ENCODE measurements around the gene LY6G5B.
"Not testable (repeated sequence)": the region's sequence is repeated elsewhere in the genome, so short reads cannot be mapped to it uniquely, and the experiment has no call there.

LY6G5B gene

DNA sequence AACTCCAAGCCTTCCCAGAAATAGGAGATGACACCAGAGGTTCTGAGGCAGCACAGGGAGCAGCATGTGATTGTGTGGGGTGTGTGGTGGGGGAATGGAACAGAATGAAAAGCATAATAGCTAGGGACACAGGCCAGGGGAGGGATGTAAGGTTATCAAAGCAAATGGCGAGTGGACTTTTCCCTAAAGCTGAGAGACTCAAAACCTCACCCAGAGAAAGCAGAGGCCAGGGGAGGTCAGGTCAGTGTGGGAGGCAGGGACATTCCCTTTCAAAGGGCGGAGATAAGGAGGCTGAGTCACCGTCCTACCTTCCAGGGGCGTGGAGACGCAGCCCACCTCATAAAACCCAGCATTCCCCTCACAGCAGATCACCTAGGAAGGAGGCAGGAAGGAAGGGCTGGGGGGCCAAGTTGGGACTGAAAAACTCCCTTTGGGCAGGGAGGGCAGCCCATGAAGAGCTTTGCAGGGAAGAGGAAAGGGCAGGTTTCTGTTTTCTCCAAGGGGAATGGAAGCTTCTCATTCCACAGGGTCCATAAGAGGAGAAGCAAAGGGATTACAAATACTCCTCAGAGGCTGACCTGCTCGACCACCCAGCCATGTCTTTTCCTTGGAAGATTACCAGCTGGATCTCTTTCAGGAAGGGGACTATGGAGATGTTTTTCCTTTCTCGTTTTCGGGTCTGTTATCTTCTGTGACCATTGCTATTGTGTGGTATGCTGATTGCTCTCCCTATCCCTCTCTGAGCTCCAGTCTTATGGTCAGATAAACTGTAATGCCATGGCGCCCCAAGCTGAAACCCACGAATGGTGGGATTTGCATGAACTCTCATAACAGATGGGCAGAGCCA is 20.7 kb downstream of the LY6G5B start:
- no peak for DNase-seq (ENCODE audit: low read depth in 3 of 3, low spot score in 1 of 3)

GRCh38 chr6:31691078-31691463 is 21.3 kb downstream of the LY6G5B start:
- no peak for DNase-seq (ENCODE audit: low read depth in 3 of 3, low spot score in 1 of 3)

DNA sequence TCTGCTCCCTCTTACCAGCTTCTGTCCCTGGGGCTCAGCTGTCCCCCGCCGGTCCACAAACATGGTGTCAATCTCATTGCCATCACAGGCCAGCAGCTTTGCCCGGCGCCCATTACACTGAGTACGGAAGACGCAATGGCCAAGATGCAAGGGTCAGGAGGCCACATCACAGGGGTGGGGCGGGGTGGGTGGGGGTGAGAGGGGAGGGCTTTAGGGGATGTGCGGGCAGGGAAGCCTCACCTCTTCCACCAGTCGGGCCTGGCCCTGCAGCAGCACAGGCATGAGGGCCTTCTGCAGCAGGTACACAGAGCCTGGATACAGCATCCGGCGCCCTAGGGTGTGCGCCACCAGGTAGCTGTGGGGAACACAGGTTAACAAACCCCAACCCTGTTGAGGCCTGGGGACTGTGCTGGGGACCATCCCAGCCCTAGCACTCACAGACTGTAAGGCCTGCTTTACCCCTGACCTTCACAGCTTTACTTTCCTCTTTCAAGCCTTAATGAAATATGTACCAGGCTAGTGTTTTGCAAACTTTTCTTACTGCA is 21.9 kb downstream of the LY6G5B start:
- DNase-seq (ENCODE audit: low read depth in 3 of 3, low spot score in 1 of 3) = no peak

DNA sequence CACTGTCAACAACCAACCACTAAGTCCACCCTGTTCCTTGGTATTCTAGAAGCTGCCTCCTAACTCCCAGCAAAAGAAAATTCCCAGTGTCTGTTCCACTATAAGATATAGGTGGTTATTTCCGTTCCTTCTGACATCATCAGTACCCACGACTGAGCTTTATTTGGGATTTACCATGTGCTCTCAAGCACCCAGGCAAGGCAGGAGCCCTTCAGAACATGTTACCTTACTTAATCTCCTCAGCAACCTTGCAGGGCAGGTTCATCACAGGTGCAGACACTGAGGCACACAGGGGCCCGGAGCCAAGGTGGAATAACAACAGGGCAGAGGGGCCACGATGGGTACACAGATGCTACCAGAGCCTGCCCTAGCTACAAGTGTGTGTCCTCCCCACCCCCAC is 22.6 kb downstream of the LY6G5B start:
- no peak for DNase-seq (ENCODE audit: low read depth in 3 of 3, low spot score in 1 of 3)

DNA sequence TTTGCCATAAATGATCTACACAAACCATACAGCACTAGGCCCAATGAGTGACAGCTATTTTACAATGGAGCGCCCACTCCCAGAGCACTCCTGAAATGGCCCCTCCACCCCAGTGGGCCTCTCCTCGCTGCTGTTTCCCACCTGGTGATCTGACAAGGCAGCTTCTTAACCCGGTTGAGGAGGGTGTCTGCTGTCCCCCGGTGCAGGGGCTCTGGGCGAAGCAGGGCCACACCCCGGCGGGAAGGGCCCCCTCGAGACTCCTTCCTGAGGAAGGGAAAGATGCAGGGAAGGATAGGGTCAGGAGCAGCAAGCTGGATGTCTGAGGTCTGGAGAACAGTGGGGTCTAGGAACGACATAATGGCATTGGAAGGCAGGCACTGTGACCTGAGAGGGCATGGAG is 23.1 kb downstream of the LY6G5B start:
- no peak for DNase-seq (ENCODE audit: low read depth in 3 of 3, low spot score in 1 of 3)

GRCh38 chr6:31693535-31693934 is 23.8 kb downstream of the LY6G5B start:
- no peak for DNase-seq (ENCODE audit: low read depth in 3 of 3, low spot score in 1 of 3)

DNA sequence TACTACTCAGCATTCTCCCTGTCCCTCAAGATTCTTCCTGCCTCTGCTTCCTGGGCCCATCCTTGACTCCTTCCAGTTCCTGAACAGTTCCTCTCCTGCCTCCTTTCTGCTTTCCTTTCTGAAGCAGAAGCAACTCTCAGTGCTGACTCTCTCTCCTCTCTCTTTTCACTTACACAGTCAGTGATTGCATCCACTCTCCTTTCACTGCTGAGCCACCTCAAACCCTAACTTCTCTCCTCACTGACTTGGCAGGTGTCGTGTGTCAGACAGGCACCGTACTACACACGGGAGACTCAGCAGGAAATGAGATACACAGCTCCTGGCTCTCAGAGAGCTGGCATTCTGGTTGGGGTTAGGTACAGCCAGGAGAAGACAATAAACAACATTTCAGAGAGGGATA is 27.8 kb downstream of the LY6G5B start:
- no peak for DNase-seq (ENCODE audit: low read depth in 3 of 3, low spot score in 1 of 3)

DNA sequence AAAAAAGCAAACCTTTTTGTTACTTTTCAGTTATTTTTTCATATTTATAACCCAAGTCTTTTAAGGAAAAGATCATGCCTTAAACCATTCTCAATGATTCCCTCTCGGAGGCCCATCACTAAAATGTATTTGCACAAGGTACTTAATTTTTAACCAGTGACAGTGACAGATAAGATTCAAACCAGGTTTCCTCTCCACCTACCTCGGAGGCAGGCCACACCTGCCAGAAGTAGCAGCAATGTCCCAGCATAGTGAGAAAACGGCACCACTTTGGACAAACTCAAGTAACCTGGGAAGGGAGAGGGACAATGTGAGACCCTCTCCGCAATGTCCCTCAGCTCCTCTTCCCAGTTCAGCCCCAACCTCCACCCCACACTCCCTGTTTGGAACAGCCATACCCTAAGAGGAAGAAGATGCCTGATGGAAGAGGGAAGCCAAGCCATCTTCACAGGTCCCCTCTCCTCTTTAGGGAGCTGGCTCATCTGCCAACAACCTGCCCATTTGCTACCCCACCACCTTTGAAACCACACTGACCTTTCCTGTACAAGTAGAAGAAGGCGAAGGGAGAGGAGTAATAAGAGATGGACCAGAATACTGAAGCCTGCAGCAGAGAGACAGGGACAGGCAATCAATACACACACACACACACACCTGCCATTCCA is 31.1 kb downstream of the LY6G5B start:
- no peak for DNase-seq (ENCODE audit: low read depth in 3 of 3, low spot score in 1 of 3)

DNA sequence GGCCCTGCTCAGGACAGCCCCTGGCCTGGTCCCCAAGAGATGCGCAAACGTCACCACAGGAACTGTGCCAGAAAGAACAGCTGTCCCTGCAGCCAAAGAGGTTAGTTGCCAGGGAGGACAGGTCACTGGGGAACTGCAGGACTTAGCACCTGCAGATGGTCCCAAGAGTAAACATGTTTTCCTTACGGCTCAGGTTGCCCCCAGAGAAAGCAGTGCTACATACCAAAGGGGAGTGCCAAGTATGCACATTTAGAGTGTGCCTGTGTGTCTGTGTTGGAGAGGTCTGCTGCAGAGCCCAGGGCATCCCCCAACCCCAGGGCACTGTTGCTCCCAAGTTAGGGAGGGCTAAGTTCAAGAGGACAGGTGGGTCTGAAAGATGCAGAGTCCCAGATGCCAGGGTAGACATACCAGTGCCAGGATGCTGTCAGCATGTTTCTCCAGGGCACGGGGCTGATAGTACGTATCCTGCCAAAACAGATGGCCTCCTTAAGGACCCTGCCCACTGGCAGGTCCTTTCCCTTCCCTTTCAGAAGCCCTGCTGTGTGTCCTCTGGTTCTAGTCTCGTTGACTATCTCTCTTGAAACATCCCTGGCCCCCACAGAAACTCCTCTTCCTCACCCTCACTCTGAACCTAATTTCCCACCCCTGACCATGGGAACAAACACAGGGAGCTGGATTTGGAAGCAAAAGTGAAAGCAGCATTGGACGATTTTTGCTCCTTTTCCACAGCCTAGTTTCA is 32.1 kb downstream of the LY6G5B start:
- DNase-seq (ENCODE audit: low read depth in 3 of 3, low spot score in 1 of 3) = no peak

DNA sequence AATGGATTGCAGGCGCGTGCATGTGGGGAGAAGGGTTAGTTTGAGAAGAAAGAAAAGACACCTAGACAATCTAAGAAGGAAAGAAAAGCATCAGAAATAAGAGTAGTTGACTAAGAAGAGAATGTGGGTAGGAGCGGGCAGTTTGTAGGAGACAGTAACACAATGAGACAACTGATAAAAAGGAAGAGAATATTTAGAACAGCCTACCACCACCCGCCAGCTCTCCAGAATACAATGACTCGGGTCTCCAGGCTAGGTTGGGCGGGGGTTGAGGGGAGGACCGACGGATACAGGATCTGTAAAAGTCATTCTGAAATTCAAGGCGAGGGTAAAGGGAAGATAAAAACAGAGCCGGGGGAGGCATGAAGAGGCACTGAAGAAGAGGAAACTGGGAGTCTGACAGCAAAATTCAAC is 32.6 kb downstream of the LY6G5B start:
- DNase-seq (ENCODE audit: low read depth in 3 of 3, low spot score in 1 of 3) = no peak

DNA sequence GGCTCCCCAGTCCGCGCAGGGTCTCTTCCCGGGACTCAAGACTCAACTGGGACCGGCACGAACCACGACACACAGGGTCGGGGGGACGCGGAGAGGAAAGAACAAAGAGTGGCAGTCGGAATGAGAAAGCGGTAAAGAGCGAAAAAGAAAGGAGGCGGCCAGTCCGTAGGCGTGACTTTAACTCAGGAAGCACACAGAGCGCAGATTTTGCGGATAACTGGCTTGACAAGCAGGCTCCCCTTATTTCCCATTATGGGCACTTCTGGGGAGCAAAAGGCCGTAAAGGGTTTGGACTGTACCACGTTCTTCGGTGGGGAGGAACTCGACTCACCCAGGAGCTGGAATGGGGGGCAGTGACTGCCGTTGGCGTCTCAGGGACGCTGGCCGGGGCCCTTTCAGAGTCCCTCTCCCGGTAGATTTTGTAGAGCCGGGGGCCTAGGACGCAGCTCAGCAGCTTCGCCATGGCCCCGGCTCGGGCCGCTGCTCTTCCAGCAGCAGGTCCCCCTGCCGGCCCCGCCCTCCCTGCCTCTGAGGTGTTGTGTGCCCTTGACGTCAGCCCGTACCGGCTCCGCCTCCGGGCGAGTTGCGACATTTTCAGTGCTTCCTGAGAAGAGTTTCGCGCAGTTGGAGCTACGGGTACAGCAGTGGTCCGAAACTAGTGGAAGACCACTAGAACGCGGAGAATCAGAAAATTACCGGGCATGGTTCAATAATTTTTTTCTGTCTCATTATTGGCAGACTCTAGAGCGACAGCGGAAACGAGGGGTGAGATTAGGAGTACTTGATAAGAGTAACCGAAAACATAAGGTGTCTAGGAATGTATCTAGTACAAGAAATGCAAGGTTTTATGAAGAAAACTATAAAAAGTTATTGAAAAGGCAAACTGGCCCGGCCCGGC is 33.3 kb downstream of the LY6G5B start, which contains the start of gene ABHD16A:
ABHD16A (minus strand) TSS at position 506 of the 898 bp plus-strand sequence; CDS start at position 463, 43 bp downstream.
- peak; percentile 89 to 94 (median 94) for DNase-seq (ENCODE audit: low read depth in 3 of 3, low spot score in 1 of 3)

DNA sequence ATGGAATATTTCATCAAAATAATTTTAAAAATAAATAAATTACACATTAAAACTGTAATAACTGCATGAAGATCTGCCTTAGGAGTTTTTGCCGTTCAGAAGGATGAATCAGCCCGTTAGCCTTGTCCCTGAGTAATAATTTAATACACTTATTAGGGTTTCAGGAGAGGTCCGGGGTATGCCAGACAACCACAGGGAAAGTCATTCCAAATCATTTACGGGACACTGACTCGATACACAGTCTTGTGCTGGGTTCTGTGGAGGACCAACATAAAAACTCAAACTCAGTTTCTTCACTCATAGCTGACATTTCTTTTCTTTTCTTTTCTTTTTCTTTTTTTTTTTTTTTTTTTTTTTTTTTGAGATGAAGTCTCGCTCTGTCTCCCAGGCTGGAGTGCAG is 36.2 kb downstream of the LY6G5B start:
- DNase-seq (ENCODE audit: low read depth in 3 of 3, low spot score in 1 of 3) = no peak

DNA sequence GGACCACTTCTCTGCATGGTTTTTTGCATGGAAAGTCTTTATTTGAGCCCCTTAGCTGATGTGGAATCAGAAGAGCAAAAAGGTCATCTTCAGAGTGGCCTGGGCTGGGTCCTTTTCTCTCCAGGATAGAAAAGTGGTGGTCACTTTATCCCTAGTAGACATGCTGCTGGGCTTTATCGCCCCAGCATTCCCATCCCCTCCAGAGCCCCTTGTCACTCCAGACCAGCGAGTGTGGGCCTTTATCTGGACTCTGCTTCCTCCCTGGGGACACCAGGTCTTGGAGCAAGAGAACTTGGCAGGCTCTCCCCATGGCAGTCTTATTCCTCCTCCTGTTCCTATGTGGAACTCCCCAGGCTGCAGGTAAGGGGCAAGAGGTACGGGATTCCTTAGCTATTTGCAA is 36.8 kb downstream of the LY6G5B start, which contains the start of gene LY6G6F:
LY6G6F (plus strand) TSS at position 268 of the 400 bp plus-strand sequence; CDS start at position 309, 41 bp downstream.
- no peak for DNase-seq (ENCODE audit: low read depth in 3 of 3, low spot score in 1 of 3)

- no peak for DNase-seq (ENCODE audit: low read depth in 3 of 3, low spot score in 1 of 3)
Observed at GRCh38 chr6:31707701-31708100, 37.9 kb downstream of the LY6G5B start.

DNA sequence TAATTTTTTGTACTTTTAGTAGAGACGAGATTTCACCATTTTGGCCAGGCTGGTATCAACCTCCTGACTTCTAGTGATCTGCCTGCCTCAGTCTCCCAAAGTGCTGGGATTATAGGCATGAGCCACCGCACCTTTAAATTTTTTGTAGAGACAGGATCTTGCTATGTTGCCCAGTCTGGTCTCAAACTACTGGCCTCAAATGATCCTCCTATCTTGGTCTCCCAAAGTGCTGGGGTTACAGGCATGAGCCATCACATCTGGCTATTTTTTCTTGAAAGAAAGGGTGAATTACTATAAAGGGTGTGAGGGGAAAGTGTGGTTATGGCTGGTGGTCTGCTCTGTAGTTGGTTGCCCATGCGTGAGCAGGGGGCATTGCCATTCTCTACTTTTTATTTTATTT is 38.4 kb downstream of the LY6G5B start:
- DNase-seq (ENCODE audit: low read depth in 3 of 3, low spot score in 1 of 3) = no peak

GRCh38 chr6:31709157-31709556 is 39.4 kb downstream of the LY6G5B start:
- not testable (repeated sequence) for DNase-seq (ENCODE audit: low read depth in 3 of 3, low spot score in 1 of 3)

DNA sequence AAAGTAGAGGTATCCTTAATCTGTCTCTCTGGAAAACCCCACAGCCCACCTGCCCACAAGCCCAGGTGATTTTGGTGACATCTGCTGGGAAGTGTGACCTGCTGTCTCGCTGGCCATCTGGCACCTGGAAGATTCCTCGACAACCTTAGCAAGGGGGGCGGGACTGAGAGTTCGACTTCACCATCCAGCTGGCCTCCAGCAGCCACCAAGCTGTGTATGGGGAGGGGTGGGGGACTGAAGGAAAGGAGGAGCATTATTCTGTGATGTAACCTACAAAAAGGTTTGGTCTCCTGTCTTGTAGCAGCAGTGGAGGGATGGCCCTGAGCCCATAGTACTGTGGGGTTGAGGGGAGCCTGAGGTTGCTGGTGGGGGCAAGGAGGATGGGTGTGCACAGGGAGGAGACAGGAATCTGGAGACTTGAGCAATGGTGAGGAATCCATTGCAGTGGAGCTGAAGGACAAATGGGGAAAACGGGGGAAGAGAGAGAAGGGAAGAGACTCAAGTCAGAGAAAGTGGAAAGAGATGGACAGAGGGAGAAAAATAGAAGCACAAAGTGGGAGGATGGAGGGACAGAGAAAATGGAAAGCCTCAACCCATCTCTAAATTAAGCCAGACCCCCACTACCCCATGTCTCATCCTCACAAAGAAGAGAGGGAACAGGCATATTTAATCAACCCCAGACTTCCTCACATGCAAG is 40.9 kb downstream of the LY6G5B start:
- no peak for DNase-seq (ENCODE audit: low read depth in 3 of 3, low spot score in 1 of 3)

DNA sequence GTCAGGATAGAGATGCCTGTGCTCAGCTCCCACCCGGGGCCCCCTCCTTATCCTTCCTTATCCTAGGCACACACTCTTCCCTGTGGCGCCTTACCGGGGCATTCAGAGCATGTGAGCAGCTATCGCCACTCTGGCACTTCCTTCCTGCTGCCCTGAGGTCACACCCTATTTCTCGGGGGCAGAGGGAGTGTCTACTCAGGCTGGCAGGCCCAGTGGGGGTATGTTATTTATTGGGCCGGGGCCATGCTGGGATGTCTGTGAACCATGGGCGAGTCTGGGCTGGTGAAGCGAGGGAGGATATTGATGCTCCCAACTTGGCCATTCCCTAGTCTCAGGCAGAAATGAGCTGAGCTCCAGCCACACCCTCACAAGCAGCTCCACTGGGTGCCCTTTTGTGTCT is 41.5 kb downstream of the LY6G5B start:
- DNase-seq (ENCODE audit: low read depth in 3 of 3, low spot score in 1 of 3) = no peak

DNA sequence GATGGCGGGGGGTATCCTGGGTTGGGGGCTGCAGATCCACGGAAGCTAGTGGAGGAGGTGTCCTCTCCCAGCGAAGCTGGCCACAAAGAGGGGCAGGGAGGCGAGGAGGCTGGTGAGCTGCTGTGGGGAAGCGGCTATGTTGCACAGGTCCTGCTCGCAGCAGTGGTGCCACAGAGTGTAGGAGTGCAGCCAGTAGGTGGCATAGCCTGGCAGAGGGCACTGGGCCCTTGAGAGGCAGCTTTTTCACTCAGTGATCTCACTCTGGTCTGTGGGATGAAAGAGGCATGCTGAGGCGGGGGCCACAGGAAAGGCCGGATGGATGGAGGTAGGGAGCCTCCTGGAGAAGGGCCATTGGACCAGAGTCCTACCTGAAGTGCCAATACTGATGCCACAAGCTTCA is 42.5 kb downstream of the LY6G5B start:
- DNase-seq (ENCODE audit: low read depth in 3 of 3, low spot score in 1 of 3) = no peak

- no peak for DNase-seq (ENCODE audit: low read depth in 3 of 3, low spot score in 1 of 3)
Observed at GRCh38 chr6:31713465-31713864, 43.7 kb downstream of the LY6G5B start.
